H1 (cell line): ENCODE results near the gene OR51B4. TPM values are rescaled to one million over a fixed set of nuclear protein-coding genes. Genes with fewer than 3 reads are reported as not detected.
"Not testable (repeated sequence)": the region's sequence is repeated elsewhere in the genome, so short reads cannot be mapped to it uniquely, and the experiment has no call there.

ENCODE experiments used
- CTCF ChIA-PET: fragments of 300-600 bp; sonication (Branson Sonifier 250); formaldehyde crosslinking; loops from one replicate; lab custom pipeline; 2021; ENCODE audit not compliant: partially characterized antibody; lab: Charles Lee
- POLR2A ChIA-PET: fragments of 300-600 bp; sonication (Branson Sonifier 250); formaldehyde crosslinking; loops from one replicate; lab custom pipeline; 2021; ENCODE audit warnings: inconsistent platforms; ENCODE audit not compliant: partially characterized antibody; lab: Charles Lee
- DNase-seq, 2 experiments: peaks; one replicate each; pipeline versions ENCODE4 v3.0.0 to v3.0.0-alpha.2; 2010 to 2022; ENCODE audit warnings: low spot score in 2 of 2, low read depth in 1 of 2, mixed read lengths in 1 of 2
- FAIRE-seq: peaks from 2 replicates; lab custom pipeline; 2011; peaks lifted over from hg19 to GRCh38; lab: Jason Lieb, UNC
- H2AFZ ChIP-seq: 2 replicates; pipeline ENCODE4 v1.8.1; 2012; ENCODE audit warnings: low read length, inconsistent platforms
- H2AK5ac ChIP-seq: 2 replicates; pipeline ENCODE4 v1.6.1; 2013; ENCODE audit warnings: low read depth, low read length
- H2BK120ac ChIP-seq: replicated peaks from 2 replicates; pipeline ENCODE3; 2013; ENCODE audit warnings: low read depth, low read length, inconsistent platforms
- H2BK12ac ChIP-seq: 2 replicates; pipeline ENCODE4 v1.6.1; 2013; ENCODE audit warnings: low read depth, low read length
- H2BK15ac ChIP-seq: 2 replicates; pipeline ENCODE4 v1.6.1; 2013; ENCODE audit warnings: low read length
- H2BK20ac ChIP-seq: 2 replicates; pipeline ENCODE4 v1.6.1; 2013; ENCODE audit warnings: low read length
- H2BK5ac ChIP-seq: 2 replicates; pipeline ENCODE4 v1.6.1; 2013; ENCODE audit warnings: low read depth, low read length
- H3K14ac ChIP-seq: 2 replicates; pipeline ENCODE4 v1.6.1; 2013; ENCODE audit warnings: inconsistent platforms; ENCODE audit not compliant: insufficient read length
- H3K18ac ChIP-seq: 2 replicates; pipeline ENCODE4 v1.6.1; 2013; ENCODE audit warnings: low read length; ENCODE audit errors: extremely low read depth
- H3K23ac ChIP-seq: 2 replicates; pipeline ENCODE4 v1.6.1; 2013; ENCODE audit warnings: inconsistent platforms; ENCODE audit not compliant: insufficient read length
- H3K23me2 ChIP-seq: 2 replicates; pipeline ENCODE4 v1.6.1; 2013; ENCODE audit warnings: low read depth, low read length
- H3K27ac ChIP-seq: 2 replicates; pipeline ENCODE4 v1.6.1; 2011; ENCODE audit warnings: low read depth, low read length, inconsistent platforms
- H3K27me3 ChIP-seq, 4 experiments: replicated peaks in 1 of 4; 1 replicate in 1 of 4; 2 replicates in 3 of 4; pipeline versions ENCODE4 v1.6.1 to v1.8.1; 2011 to 2013; ENCODE audit warnings: low read length in 3 of 4, mild to moderate bottlenecking in 3 of 4, inconsistent platforms in 2 of 4, mixed read lengths in 2 of 4, moderate library complexity in 1 of 4; ENCODE audit not compliant: control insufficient read depth in 3 of 4, insufficient read depth in 3 of 4; ENCODE audit errors: extremely low read depth in 1 of 4
- H3K36me3 ChIP-seq, 4 experiments: 2 replicates each; pipeline versions ENCODE4 v1.6.1 to v1.8.1; 2011 to 2013; ENCODE audit warnings: mild to moderate bottlenecking in 4 of 4, low read length in 3 of 4, moderate library complexity in 2 of 4, control low read depth in 1 of 4, inconsistent platforms in 1 of 4; ENCODE audit not compliant: insufficient read depth in 4 of 4, control insufficient read depth in 2 of 4
- H3K4ac ChIP-seq: replicated peaks from 2 replicates; pipeline ENCODE3; 2013; ENCODE audit warnings: low read length, low read depth, mixed read lengths, inconsistent platforms; ENCODE audit not compliant: insufficient read length
- H3K4me1 ChIP-seq, 4 experiments: replicated peaks in 1 of 4; 1 replicate in 1 of 4; 2 replicates in 3 of 4; pipeline versions ENCODE4 v1.6.1 to v1.8.1; 2011 to 2013; ENCODE audit warnings: low read length in 3 of 4, inconsistent platforms in 2 of 4, mixed read lengths in 1 of 4; ENCODE audit not compliant: insufficient read depth in 4 of 4, control insufficient read depth in 3 of 4
- H3K4me2 ChIP-seq, 2 experiments: 2 replicates each; pipeline versions ENCODE4 v1.6.1 to v1.8.1; 2011 to 2013; ENCODE audit warnings: low read depth in 2 of 2, low read length in 2 of 2, control low read depth in 1 of 2, inconsistent platforms in 1 of 2, mild to moderate bottlenecking in 1 of 2; ENCODE audit not compliant: insufficient read depth in 1 of 2
- H3K4me3 ChIP-seq, 4 experiments: fragments of 200-600, 300-600 bp in 1 of 4; sonication (generic), shearing (Covaris generic), sonication (Bioruptor Twin) in 1 of 4; 2 replicates each; pipeline versions ENCODE4 v1.5.1 to v1.8.1; 2011 to 2016; ENCODE audit warnings: low read length in 4 of 4, low read depth in 3 of 4, control low read depth in 2 of 4, inconsistent platforms in 2 of 4, mild to moderate bottlenecking in 2 of 4, mixed read lengths in 1 of 4, moderate library complexity in 1 of 4; ENCODE audit not compliant: insufficient read depth in 2 of 4; ENCODE audit errors: extremely low read depth in 1 of 4
- H3K56ac ChIP-seq: replicated peaks from 2 replicates; pipeline ENCODE3; 2013; ENCODE audit warnings: low read depth, mild to moderate bottlenecking, mixed read lengths, low read length, inconsistent platforms; ENCODE audit not compliant: insufficient read length
- H3K79me1 ChIP-seq: 2 replicates; pipeline ENCODE4 v1.6.1; 2013; ENCODE audit warnings: low read depth, low read length, control low read depth
- H3K79me2 ChIP-seq, 2 experiments: 2 replicates each; pipeline versions ENCODE4 v1.6.1 to v1.8.1; 2012 to 2013; ENCODE audit warnings: low read length in 2 of 2, mild to moderate bottlenecking in 2 of 2, inconsistent platforms in 1 of 2; ENCODE audit not compliant: insufficient read depth in 2 of 2, control insufficient read depth in 1 of 2
- H3K9ac ChIP-seq, 4 experiments: replicated peaks in 1 of 4; 1 replicate in 1 of 4; 2 replicates in 3 of 4; pipeline versions ENCODE4 v1.6.1 to v1.8.1; 2011 to 2013; ENCODE audit warnings: low read depth in 3 of 4, low read length in 3 of 4, control low read depth in 2 of 4, mild to moderate bottlenecking in 2 of 4, moderate library complexity in 2 of 4, inconsistent platforms in 1 of 4; ENCODE audit errors: extremely low read depth in 1 of 4
- H3K9me3 ChIP-seq, 2 experiments: 2 replicates each; pipeline versions ENCODE4 v1.6.1 to v1.8.1; 2012 to 2013; ENCODE audit warnings: mild to moderate bottlenecking in 2 of 2, moderate library complexity in 2 of 2, control low read depth in 1 of 2, inconsistent platforms in 1 of 2, low read depth in 1 of 2, low read length in 1 of 2, mixed read lengths in 1 of 2; ENCODE audit not compliant: insufficient read depth in 2 of 2
- H4K20me1 ChIP-seq, 2 experiments: replicated peaks in 1 of 2; 2 replicates each; pipeline versions ENCODE3 to v1.8.1; 2011 to 2013; ENCODE audit warnings: inconsistent platforms in 2 of 2, low read length in 2 of 2, mild to moderate bottlenecking in 1 of 2; ENCODE audit not compliant: insufficient read depth in 2 of 2, control insufficient read depth in 1 of 2
- H4K5ac ChIP-seq: 2 replicates; pipeline ENCODE4 v1.6.1; 2013; ENCODE audit warnings: low read length, low read depth, mixed read lengths, inconsistent platforms; ENCODE audit not compliant: insufficient read length
- H4K8ac ChIP-seq: 2 replicates; pipeline ENCODE4 v1.8.0; 2013; ENCODE audit warnings: mild to moderate bottlenecking, moderate library complexity, low read length, inconsistent platforms; ENCODE audit not compliant: insufficient read depth; ENCODE audit errors: extremely low read depth
- H4K91ac ChIP-seq: replicated peaks from 2 replicates; pipeline ENCODE3; 2013; ENCODE audit warnings: low read length, mixed read lengths, inconsistent platforms; ENCODE audit not compliant: insufficient read length
- WGBS, 2 experiments: shearing (Covaris generic) in 1 of 2; methylation state at CpG; one replicate each; pipeline versions ENCODE4 v1.1.6 to v1.1.7; 2013 to 2015; ENCODE audit warnings: low lambda C conversion rate in 2 of 2, mixed read lengths in 2 of 2, inconsistent platforms in 1 of 2, low coverage in 1 of 2, missing lambda C conversion rate in 1 of 2; ENCODE audit not compliant: insufficient replicate concordance in 2 of 2, insufficient coverage in 1 of 2, insufficient read length in 1 of 2; ENCODE audit errors: extremely low coverage in 1 of 2, missing lambda C conversion rate in 1 of 2; 5-methylcytosine and 5-hydroxymethylcytosine counted together
- polyA plus RNA-seq, 7 experiments: library from polyadenylated mRNA; depleted of rRNA in 3 of 7; stranded (reverse) in 5 of 7; unstranded in 2 of 7; fragments of >200 nt in 5 of 7; fragments of 200-250 nt in 2 of 7; gene quantifications; 1 replicate in 5 of 7; 2 replicates in 1 of 7; 4 replicates in 1 of 7; pipeline versions ENCODE4 v1.2.1 to v1.2.3, GENCODE V29; 2011 to 2013; ENCODE audit warnings: missing spikeins in 2 of 7, mixed read lengths in 2 of 7
- total RNA-seq: library from RNA; stranded (reverse); fragmentation: NEBNext Ultra II Directional; extraction: Animal tissue kit (Norgen Biotek cat#: 25700); gene quantifications from 2 replicates; pipeline ENCODE4 v1.2.1, GENCODE V29; 2021

OR51B4 gene
- total and polyA plus RNA-seq, 2 of the 8 experiments (the other 6 are each of a cell fraction or from before 2014, with no cell fraction given): not detected

DNA sequence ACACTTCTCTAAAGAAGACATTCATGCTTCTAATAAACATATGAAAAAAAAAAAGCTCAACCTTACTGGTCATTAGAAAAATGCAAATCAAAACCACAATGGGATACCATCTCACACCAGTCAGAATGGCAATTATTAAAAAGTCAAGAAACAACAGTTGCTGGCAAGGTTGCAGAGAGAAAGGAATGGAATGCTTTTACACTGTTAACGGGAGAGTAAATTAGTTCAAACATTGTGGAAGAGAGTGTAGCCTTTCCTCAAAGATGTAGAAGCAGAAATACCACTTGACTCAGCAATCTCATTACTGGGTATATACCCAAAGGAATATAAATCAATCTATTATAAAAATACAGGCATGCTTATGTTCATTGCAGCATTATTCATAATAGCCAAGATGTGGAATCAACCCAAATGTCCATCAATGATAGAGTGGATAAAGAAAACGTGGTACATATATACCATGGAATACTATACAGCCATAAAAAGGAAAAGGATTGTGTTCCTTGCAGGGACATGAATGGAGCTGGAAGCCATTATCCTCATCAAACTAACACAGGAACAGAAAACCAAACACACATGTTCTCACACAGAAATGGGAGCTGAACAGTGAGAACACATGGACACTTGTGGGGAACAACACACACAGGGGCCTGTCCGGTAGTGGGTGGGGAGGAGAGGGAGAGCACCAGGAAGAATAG is 11.7 kb upstream of the OR51B4 start:
- H2BK20ac ChIP-seq, H2BK15ac ChIP-seq, H3K27ac ChIP-seq, H3K79me2 ChIP-seq, H3K9ac ChIP-seq, H3K79me1 ChIP-seq, H4K91ac ChIP-seq, H2AFZ ChIP-seq, H2BK120ac ChIP-seq, H3K23me2 ChIP-seq, H3K9me3 ChIP-seq, H3K27me3 ChIP-seq, H3K4ac ChIP-seq, H4K5ac ChIP-seq, FAIRE-seq, POLR2A ChIA-PET, H4K8ac ChIP-seq, H3K18ac ChIP-seq, DNase-seq, H3K23ac ChIP-seq, H3K4me3 ChIP-seq, H2BK12ac ChIP-seq, H3K56ac ChIP-seq, H3K4me1 ChIP-seq, H3K14ac ChIP-seq, H2BK5ac ChIP-seq, H2AK5ac ChIP-seq, H4K20me1 ChIP-seq, H3K4me2 ChIP-seq, H3K36me3 ChIP-seq: not testable (repeated sequence)
- WGBS, 2 experiments: 88% methylated on average over 3 of the region's 3 CpGs; no CpG with 5 or more reads in 1 of the 2 experiments
- CTCF ChIA-PET: interaction anchor here (1.3 kb wide), 1 partner anchor 8 kb away, joined by 3 read pairs; no protein-coding TSS in a partner anchor
